Neuron (in vitro differentiated cells): ENCODE measurements around the gene RAB4B.

Experiments used
- H2AFZ ChIP-seq: one replicate; pipeline ENCODE4 v1.6.1; 2013; ENCODE audit warnings: low read depth, mild to moderate bottlenecking, inconsistent platforms, low read length, moderate library complexity
- H3K27me3 ChIP-seq: one replicate; pipeline ENCODE4 v1.6.1; 2013; ENCODE audit warnings: low read length; ENCODE audit not compliant: insufficient read depth
- H3K36me3 ChIP-seq: one replicate; pipeline ENCODE4 v1.6.1; 2013; ENCODE audit warnings: low read length; ENCODE audit not compliant: insufficient read depth
- H3K4me1 ChIP-seq: one replicate; pipeline ENCODE4 v1.6.1; 2013; ENCODE audit warnings: low read length; ENCODE audit not compliant: insufficient read depth
- H3K4me3 ChIP-seq: 2 replicates; pipeline ENCODE4 v1.5.1; 2013; ENCODE audit warnings: mild to moderate bottlenecking, low read length, moderate library complexity
- H3K9me3 ChIP-seq: one replicate; pipeline ENCODE4 v1.6.1; 2013; ENCODE audit warnings: low read length

RAB4B gene

DNA sequence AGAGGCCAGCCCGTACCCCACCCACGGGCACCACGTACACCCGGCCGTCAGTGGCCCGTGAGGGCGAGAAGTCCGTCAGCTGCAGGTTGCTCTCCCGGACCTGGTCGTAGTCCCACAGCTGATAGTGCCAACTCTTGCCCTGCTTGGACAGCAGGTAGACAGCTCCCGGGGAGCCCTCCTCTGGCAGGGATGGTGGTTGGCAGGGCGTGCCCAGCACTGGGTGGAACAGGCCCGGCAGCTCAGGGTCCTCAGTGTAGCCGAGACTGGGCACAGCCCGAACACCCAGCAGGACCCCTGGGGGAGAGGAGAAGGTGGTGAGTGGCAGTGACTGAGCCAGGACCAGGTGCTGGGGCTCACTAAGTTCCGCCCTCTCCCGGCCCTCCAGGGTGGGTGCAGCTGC is 35.6 kb upstream of the RAB4B start:
- Histone ChIP-seq H2AFZ (no peak overlapping the region), H3K9me3 (no peaks in the 10 kb centered on the region), H3K4me1 (no peaks in the 10 kb centered on the region), H3K4me3 (no peak overlapping the region), H3K36me3 (peaks cover 22% of the 10 kb centered on the region), H3K27me3 (no peaks in the 10 kb centered on the region)

DNA sequence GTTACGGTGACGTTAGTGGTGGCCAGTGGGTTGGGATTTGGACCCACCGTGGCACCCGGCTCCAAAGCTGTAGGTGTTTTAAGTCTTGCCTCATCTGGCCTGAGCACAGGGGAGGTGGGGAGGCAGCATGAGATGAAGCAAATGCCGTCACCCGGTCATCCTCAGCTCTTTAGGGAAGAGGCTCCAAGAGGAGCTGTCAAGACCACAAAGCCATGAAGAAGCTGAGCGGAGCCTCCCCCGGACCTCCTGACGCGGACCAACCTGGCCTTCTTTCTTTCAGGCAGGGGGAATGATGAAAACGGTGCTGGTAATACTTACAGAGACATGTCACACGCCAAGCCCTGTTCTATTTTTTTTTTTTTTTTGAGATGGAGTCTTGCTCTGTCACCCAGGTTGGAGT is 35.2 kb upstream of the RAB4B start:
- Histone ChIP-seq H3K4me1 (no peaks in the 10 kb centered on the region), H3K27me3 (no peaks in the 10 kb centered on the region), H3K9me3 (no peaks in the 10 kb centered on the region), H3K36me3 (peaks cover 21% of the 10 kb centered on the region), H2AFZ (no peak overlapping the region), H3K4me3 (no peak overlapping the region)

DNA sequence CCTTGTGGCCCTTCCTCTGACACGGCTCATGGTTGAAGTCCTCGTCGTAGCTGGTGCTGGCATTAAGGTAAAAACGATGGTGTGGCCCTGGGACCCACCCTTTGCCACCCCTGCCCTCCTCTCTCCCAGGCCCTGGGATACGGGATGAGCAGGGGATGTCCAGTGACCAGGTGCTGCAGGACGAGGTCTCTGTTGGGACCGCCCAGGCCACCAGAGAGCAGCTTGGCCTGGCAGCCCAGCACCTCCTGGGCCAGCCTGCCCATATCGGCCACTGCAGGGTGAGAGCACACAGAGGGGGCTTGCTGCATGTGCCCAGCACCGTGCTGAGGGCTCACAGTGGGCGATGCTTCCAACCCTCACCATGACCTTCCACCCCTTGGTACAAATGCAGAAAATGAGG is 34.1 kb upstream of the RAB4B start:
- H3K4me1 ChIP-seq = no peaks in the 10 kb centered on the region
- H3K36me3 ChIP-seq = peaks cover 15% of the 10 kb centered on the region
- H3K9me3 ChIP-seq = no peaks in the 10 kb centered on the region
- no peaks in the 10 kb centered on the region for H3K27me3 ChIP-seq
- H2AFZ ChIP-seq = no peak overlapping the region
- no peak overlapping the region for H3K4me3 ChIP-seq

- H2AFZ ChIP-seq = no peak overlapping the region
- peaks cover 7% of the 10 kb centered on the region for H3K36me3 ChIP-seq
- peaks cover 8% of the 10 kb centered on the region for H3K4me1 ChIP-seq
- no peaks in the 10 kb centered on the region for H3K27me3 ChIP-seq
- H3K4me3 ChIP-seq = no peak overlapping the region
- H3K9me3 ChIP-seq = no peaks in the 10 kb centered on the region
Observed at GRCh38 chr19:40744554-40745401, 33.3 kb upstream of the RAB4B start.

GRCh38 chr19:40745402-40745780 is 32.7 kb upstream of the RAB4B start:
- no peaks in the 10 kb centered on the region for H3K9me3 ChIP-seq

DNA sequence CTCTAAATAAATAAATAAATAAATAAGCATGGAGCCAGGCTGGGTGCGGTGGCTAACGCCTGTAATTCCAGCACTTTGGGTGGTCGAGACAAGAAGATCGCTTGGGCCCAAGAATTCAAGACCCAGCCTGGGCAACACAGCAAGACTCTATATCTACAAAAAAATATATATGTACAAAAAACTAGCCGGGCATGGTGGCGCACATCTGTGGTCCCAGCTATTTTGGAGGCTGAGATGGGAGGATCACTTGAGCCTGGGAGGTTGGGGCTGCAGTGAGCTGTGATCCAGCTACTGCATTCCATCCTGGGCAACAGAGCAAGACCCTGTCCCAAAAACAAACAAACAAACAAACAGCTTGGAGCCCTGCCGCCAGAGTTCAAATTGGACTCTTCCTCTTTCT is 30.5 kb upstream of the RAB4B start:
- H3K4me3 ChIP-seq = no peak overlapping the region
- H3K27me3 ChIP-seq = no peaks in the 10 kb centered on the region

More at GRCh38 chr19:40745402-40745780, 32.7 kb upstream of the RAB4B start:
- Histone ChIP-seq H2AFZ (no peak overlapping the region), H3K27me3 (no peaks in the 10 kb centered on the region), H3K4me3 (no peak overlapping the region), H3K36me3 (peaks cover 4% of the 10 kb centered on the region), H3K4me1 (peaks cover 12% of the 10 kb centered on the region)

DNA sequence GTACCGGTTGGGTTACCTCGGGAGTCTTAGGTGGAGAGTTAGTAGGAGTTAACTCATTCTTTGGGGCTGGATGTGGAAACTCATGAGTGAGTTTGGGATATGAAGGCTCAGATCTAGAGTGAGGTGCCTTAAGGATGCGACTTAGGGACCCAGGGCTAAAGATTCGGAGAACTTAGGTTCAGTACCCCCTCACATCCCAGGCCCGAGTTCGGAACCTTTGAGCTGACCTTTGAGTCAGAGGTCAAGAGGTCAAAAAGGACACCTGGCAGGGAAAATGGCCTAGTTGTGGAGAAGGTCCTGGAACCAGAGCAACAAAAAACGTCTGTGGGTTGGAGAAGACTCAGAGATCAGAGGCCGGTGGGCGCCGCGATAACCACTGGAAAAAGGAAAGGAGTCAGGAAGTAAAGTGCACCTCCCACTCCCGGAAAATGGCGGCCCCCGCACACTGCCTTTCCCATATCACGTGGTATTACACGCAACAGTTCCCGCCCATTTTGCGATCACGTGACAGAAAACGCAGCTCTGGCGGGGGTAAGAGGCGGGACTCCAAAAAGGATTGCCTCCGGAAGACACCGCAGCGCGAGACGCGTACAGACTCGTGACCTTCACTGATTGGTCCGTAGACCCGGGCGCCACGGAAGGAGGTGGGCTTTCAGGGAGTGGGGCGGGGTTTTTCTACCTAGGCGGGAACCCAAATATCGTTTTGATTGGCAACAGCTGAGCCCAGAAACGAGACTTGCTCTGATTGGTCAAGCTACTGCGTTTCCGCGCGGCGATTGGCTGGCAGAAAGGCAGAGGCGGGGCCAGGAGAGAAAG is 27.8 kb upstream of the RAB4B start, which contains the start of gene ACTMAP:
TSS of gene ACTMAP (minus strand) at position 420 of the 816 bp plus-strand sequence. CDS start 674 bp downstream, outside the sequence.
- Histone ChIP-seq H2AFZ (no peak within 1 kb of the TSS), H3K27me3 (no peaks in the 10 kb centered on the region), H3K36me3 (peaks cover 22% of the 10 kb centered on the region), H3K4me3 (peak within 1 kb of the TSS; percentile 96), H3K9me3 (no peaks in the 10 kb centered on the region), H3K4me1 (peaks cover 18% of the 10 kb centered on the region)

More for the DNA sequence above, 30.5 kb upstream of the RAB4B start:
- Histone ChIP-seq H3K4me1 (peaks cover 15% of the 10 kb centered on the region), H3K9me3 (no peaks in the 10 kb centered on the region), H3K36me3 (peaks cover 9% of the 10 kb centered on the region), H2AFZ (no peak overlapping the region)

DNA sequence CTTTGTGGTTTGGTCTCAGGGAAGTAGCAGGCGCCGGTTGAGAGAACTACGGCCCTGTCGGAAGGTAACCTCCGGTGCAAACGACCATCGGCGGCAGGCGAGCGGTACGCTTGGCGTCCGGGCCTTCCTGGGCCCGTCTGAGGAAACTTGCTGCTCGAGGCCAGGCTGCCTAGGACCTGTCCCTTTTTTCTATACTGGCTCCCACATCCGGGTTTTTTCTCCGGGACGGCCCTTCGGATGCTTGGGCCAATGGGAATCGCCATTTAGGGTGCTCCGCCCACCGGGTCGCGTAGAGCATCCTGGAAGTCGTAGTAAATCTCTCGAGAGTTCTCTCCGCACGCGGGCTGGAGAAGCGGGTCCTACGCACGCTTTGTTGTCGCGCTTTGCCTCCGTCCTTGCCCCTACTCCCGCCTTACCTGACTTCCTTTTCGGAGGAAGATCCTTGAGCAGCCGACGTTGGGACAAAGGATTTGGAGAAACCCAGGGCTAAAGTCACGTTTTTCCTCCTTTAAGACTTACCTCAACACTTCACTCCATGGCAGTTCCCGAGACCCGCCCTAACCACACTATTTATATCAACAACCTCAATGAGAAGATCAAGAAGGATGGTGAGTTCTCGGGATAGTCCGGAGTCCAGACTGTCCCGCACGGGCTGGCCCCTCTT is 27.0 kb upstream of the RAB4B start, which contains the start of gene SNRPA:
TSS of gene SNRPA (plus strand) at position 330 of the 664 bp plus-strand sequence. CDS start at position 536, 206 bp downstream.
- peaks cover 29% of the 10 kb centered on the region for H3K36me3 ChIP-seq
- peak within 1 kb of the TSS; percentile 96 for H3K4me3 ChIP-seq
- H3K9me3 ChIP-seq = no peaks in the 10 kb centered on the region
- peaks cover 18% of the 10 kb centered on the region for H3K4me1 ChIP-seq
- no peaks in the 10 kb centered on the region for H3K27me3 ChIP-seq
- no peak within 1 kb of the TSS for H2AFZ ChIP-seq

- H3K4me3 ChIP-seq = peak overlapping the region; percentile 96
- no peak overlapping the region for H2AFZ ChIP-seq
- H3K4me1 ChIP-seq = peaks cover 18% of the 10 kb centered on the region
- no peaks in the 10 kb centered on the region for H3K9me3 ChIP-seq
- H3K36me3 ChIP-seq = peaks cover 42% of the 10 kb centered on the region
- H3K27me3 ChIP-seq = no peaks in the 10 kb centered on the region
Observed at GRCh38 chr19:40752257-40752781, 25.7 kb upstream of the RAB4B start.

- Histone ChIP-seq H3K4me1 (peaks cover 10% of the 10 kb centered on the region), H3K9me3 (no peaks in the 10 kb centered on the region), H3K27me3 (no peaks in the 10 kb centered on the region), H2AFZ (no peak overlapping the region), H3K36me3 (peaks cover 59% of the 10 kb centered on the region), H3K4me3 (no peak overlapping the region)
Observed at GRCh38 chr19:40754611-40755247, 23.3 kb upstream of the RAB4B start.

- H3K36me3 ChIP-seq = peaks cover 64% of the 10 kb centered on the region
Observed at GRCh38 chr19:40755248-40755624, 22.8 kb upstream of the RAB4B start.

DNA sequence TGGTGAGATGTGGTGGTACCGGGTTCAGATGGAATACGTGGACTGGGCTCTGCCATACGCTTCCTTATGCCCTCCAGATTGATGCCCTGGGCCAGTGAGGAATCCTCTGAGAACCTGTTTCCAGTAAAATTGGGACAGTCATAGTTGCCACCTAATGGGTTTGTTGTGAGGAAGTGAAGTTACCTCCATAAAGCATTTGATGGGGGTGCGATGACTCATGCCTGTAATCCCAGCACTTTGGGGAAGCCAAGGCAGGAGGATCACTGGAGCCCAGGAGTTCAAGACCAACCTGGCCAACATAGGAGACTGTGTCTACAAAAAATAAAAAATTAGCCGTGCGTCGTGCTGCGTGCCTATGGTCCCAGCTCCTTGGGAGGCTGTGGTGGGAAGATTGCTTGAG is 22.3 kb upstream of the RAB4B start:
- H3K4me1 ChIP-seq = peaks cover 6% of the 10 kb centered on the region
- H3K36me3 ChIP-seq = peaks cover 70% of the 10 kb centered on the region
- H3K4me3 ChIP-seq = no peak overlapping the region
- no peak overlapping the region for H2AFZ ChIP-seq
- H3K9me3 ChIP-seq = no peaks in the 10 kb centered on the region
- no peaks in the 10 kb centered on the region for H3K27me3 ChIP-seq

More at GRCh38 chr19:40755248-40755624, 22.8 kb upstream of the RAB4B start:
- Histone ChIP-seq H3K9me3 (no peaks in the 10 kb centered on the region), H3K4me3 (no peak overlapping the region), H3K4me1 (peaks cover 6% of the 10 kb centered on the region), H2AFZ (no peak overlapping the region), H3K27me3 (no peaks in the 10 kb centered on the region)
